ENCODE measurements around the gene HOXD8. TPM values are rescaled to one million over a fixed set of nuclear protein-coding genes. Genes with fewer than 3 reads are reported as not detected.

HOXD8 gene
- total RNA-seq, 1 experiment from 2014 or later: not detected

GRCh38 chr2:176169711-176170110, 40.2 kb downstream of the HOXD8 start:
- no peak for TF ChIP-seq CTCF (IDR thresholded peaks at IDR 0.05; ENCODE audit: unreplicated experiment)
- Mint-ChIP-seq H3K36me3 (ENCODE audit: insufficient read depth, unreplicated experiment) (no peaks in the 10 kb centered on the region), H3K27ac (ENCODE audit: low read depth, unreplicated experiment) (no peak overlapping the region), H3K27me3 (ENCODE audit: insufficient read depth, unreplicated experiment) (no peaks in the 10 kb centered on the region), H3K4me1 (ENCODE audit: insufficient read depth, unreplicated experiment) (no peaks in the 10 kb centered on the region), H3K9me3 (ENCODE audit: unreplicated experiment) (no peaks in the 10 kb centered on the region), H3K4me3 (ENCODE audit: unreplicated experiment) (no peak overlapping the region)
- BruUV-seq (replicated peaks): no TSS peak
- CTCF ChIA-PET: interaction anchor here (0.9 to 1.2 kb wide), 2 partner anchors 29 to 482 kb away, joined by 6 read pairs; no protein-coding TSS in a partner anchor
- intact Hi-C loops (cut with micrococcal nuclease): no loop called here
- DNase-seq (ENCODE audit: unreplicated experiment): no peak
- POLR2A ChIA-PET: no interaction called here

GRCh38 chr2:176170602-176171305, 41.2 kb downstream of the HOXD8 start:
- no TSS peak for BruUV-seq (replicated peaks)
- intact Hi-C loops (cut with micrococcal nuclease): no loop called here
- CTCF ChIA-PET: interaction anchor here (0.7 kb wide), 1 partner anchor 284 kb away, joined by 3 read pairs; no protein-coding TSS in a partner anchor

GRCh38 chr2:176171351-176172006, 42.0 kb downstream of the HOXD8 start:
- ChIA-PET POLR2A (no interaction called here), CTCF (no interaction called here)
- intact Hi-C loops (cut with micrococcal nuclease): no loop called here
- TF ChIP-seq CTCF (IDR thresholded peaks at IDR 0.05; ENCODE audit: unreplicated experiment): no peak
- H3K9me3 Mint-ChIP-seq (ENCODE audit: unreplicated experiment): no peaks in the 10 kb centered on the region
- H3K27me3 Mint-ChIP-seq (ENCODE audit: insufficient read depth, unreplicated experiment): no peaks in the 10 kb centered on the region
- no peak overlapping the region for H3K27ac Mint-ChIP-seq (ENCODE audit: low read depth, unreplicated experiment)
- H3K36me3 Mint-ChIP-seq (ENCODE audit: insufficient read depth, unreplicated experiment): no peaks in the 10 kb centered on the region
- no peak for DNase-seq (ENCODE audit: unreplicated experiment)
- BruUV-seq (replicated peaks): no TSS peak
- H3K4me3 Mint-ChIP-seq (ENCODE audit: unreplicated experiment): no peak overlapping the region
- H3K4me1 Mint-ChIP-seq (ENCODE audit: insufficient read depth, unreplicated experiment): no peaks in the 10 kb centered on the region

More at GRCh38 chr2:176170602-176171305, 41.2 kb downstream of the HOXD8 start:
- no peaks in the 10 kb centered on the region for H3K9me3 Mint-ChIP-seq (ENCODE audit: unreplicated experiment)
- H3K4me1 Mint-ChIP-seq (ENCODE audit: insufficient read depth, unreplicated experiment): no peaks in the 10 kb centered on the region
- no peak overlapping the region for H3K27ac Mint-ChIP-seq (ENCODE audit: low read depth, unreplicated experiment)
- no peaks in the 10 kb centered on the region for H3K36me3 Mint-ChIP-seq (ENCODE audit: insufficient read depth, unreplicated experiment)
- H3K27me3 Mint-ChIP-seq (ENCODE audit: insufficient read depth, unreplicated experiment): no peaks in the 10 kb centered on the region
- DNase-seq (ENCODE audit: unreplicated experiment): no peak
- POLR2A ChIA-PET: no interaction called here
- TF ChIP-seq CTCF (IDR thresholded peaks at IDR 0.05; ENCODE audit: unreplicated experiment): no peak
- H3K4me3 Mint-ChIP-seq (ENCODE audit: unreplicated experiment): no peak overlapping the region

- BruUV-seq (replicated peaks): no TSS peak
- no peak for TF ChIP-seq CTCF (IDR thresholded peaks at IDR 0.05; ENCODE audit: unreplicated experiment)
- ChIA-PET CTCF (interaction anchor here (0.7 kb wide), 1 partner anchor 15 kb away, joined by 3 read pairs; no protein-coding TSS in a partner anchor), POLR2A (no interaction called here)
- no peaks in the 10 kb centered on the region for H3K4me1 Mint-ChIP-seq (ENCODE audit: insufficient read depth, unreplicated experiment)
- intact Hi-C loops (cut with micrococcal nuclease): no loop called here
- no peaks in the 10 kb centered on the region for H3K36me3 Mint-ChIP-seq (ENCODE audit: insufficient read depth, unreplicated experiment)
- H3K27me3 Mint-ChIP-seq (ENCODE audit: insufficient read depth, unreplicated experiment): no peaks in the 10 kb centered on the region
- no peak overlapping the region for H3K27ac Mint-ChIP-seq (ENCODE audit: low read depth, unreplicated experiment)
- no peak for DNase-seq (ENCODE audit: unreplicated experiment)
- H3K9me3 Mint-ChIP-seq (ENCODE audit: unreplicated experiment): no peaks in the 10 kb centered on the region
- no peak overlapping the region for H3K4me3 Mint-ChIP-seq (ENCODE audit: unreplicated experiment)
These were observed 42.7 kb downstream of the HOXD8 start for GRCh38 chr2:176172007-176172894.

Measured in MCF 10A (cell line).